Measurements from ENCODE around the gene PRKAG2.

Gene PRKAG2

DNA sequence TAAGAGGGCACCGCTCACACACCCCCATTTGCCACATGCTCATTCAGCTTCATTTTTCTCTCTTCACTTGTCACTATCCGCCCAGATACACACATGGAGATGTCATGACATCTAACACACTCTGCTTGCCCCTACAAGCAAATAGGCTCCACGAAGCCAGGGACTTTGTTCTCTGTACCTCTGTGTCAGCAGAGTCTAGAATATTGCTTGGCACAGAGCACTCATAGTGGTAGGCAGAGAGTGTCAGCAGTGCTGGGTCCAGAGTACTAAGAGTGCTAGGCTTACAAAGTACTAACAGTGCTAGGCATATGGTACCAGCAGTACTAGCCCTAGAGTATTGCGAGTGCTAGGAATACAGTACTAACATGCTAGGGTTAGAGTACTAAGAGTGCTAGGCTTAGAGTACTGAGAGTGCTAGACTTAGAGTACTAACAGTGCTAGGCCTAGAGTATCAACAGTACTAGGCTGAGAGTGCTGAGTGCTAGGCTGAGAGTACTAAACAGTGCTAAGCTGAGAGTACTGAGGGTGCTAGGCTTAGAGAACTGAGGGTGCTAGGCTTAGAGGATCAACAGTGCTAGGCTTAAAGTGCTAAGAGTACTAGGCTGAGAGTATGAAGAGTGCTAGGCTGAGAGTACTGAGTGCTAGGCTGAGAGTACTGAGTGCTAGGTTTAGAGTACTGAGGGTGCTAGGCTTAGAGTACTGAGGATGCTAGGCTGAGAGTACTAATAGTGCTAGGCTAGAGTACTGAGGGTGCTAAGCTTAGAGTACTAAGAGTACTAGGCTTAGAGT lies 166.1 kb downstream of the PRKAG2 start:
- no peak for DNase-seq (ENCODE audit: low read depth)

DNA sequence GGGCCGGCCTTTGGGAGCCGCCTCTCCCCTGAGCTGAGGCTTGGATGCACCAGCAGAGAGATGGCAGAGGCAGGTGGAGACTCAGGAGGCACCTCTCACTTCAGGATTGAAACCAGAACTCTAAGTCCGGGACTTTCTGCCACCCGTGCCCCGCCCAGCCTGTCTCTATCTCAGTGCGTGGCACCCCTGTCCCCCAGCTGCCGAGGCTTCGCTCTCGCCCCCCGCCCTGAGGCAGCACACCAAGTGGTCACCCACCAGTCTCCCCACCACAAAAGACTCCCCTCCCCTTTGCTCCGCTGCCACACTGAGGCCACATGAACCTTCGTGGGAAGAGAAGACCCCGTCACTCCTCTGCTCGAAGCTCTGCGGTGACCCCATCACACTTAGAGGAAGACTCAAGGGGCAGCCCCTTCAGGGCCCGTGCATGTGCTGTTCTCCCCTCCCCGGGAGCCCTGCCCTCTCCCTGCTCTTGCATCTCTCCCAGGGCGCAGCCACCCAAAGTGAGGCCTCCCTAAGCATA lies 166.7 kb downstream of the PRKAG2 start:
- DNase-seq (ENCODE audit: low read depth): no peak

DNA sequence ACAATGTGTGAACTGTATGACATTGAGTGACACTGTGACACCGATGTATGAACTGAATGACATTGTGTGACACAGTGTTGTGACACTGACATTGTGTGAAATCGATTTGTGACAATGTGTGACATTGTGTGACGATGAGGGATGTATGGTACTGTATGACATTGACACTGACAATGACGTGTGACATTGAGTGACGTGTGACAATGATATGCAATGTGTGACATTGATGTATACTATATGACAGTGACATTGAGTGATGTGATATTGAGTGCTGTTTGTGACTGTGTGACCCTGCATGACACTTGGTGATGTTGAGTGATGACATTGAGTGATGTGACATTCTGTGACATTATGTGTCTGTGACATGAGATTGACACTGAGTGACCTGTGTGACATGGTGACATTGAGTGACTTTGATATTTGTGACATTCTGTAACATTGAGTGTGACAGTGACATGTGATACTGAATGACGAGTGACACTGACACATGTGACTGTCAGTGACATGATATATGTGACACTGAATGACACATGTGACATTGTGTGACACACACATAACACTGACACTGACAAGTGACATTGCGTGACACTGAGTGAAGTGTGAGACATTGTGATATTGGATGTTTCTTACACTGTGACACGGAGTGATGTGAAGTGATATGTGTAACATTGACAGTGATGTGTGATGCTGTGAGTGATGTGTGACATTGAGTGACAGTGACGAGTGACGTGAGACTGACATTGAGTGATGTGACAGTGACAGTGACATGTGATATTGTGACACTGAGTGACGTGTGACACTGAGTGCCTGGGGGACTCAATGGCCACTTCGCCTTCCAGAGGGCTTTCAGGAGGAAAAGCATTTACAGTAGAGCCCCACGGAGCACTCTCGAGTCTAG lies 167.5 kb downstream of the PRKAG2 start:
- no peak for DNase-seq (ENCODE audit: low read depth)

DNA sequence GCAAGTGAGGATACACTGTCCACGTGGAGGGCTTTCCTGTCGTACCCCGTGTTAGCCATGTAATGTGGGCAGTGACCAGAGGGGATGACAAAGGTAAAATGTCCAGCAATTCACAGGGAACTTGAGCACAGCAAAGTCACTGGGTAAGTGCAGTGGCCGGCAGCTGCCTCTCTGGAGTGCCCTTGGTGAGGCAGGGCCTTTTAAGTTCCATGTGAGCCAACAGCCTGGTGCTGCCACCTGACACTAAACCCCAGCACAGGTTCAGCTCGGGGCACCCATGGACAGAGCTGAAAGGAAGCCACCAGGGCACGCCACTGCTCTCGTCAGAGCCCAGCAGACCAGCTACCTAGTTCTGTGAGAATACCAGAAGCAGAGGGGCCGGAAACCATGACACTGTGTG lies 168.3 kb downstream of the PRKAG2 start:
- DNase-seq (ENCODE audit: low read depth): no peak

DNA sequence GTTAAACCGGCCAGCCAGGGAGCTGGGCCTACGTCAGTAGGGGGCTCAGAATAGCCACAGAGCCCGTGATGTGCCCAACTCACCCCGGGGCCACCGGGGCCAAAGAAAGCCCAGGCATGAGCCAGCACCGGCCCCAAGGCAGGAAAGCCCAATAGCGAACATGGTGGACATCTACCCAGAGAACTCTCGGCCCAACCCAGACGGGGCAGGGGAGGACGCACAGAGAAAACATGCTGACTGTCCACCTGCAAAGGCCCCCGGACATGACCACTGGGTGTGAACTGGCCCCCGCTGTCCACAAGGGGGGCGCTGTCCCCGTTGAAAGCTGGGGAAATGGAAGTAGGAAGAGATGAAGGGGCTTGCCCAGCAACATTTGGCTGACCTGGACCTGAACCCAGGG lies 169.2 kb downstream of the PRKAG2 start:
- DNase-seq (ENCODE audit: low read depth): no peak

DNA sequence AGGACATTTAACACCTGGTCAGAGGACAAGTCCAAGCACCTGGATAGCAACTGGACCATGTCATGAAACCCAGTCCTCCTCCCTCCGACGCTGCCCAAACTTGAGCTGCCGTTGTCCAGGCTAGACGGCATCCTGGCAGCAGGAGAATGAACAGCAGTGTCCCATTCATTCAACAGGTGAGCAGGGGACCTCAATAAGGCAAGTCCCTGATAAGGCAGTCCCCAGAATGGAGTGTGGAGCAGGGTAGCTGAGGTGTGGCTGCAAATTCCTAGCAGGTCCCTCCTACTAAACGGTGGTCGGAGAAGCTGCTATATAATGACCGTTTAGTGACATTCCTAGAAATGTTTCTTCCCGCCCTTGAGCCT lies 169.8 kb downstream of the PRKAG2 start:
- DNase-seq (ENCODE audit: low read depth): no peak

DNA sequence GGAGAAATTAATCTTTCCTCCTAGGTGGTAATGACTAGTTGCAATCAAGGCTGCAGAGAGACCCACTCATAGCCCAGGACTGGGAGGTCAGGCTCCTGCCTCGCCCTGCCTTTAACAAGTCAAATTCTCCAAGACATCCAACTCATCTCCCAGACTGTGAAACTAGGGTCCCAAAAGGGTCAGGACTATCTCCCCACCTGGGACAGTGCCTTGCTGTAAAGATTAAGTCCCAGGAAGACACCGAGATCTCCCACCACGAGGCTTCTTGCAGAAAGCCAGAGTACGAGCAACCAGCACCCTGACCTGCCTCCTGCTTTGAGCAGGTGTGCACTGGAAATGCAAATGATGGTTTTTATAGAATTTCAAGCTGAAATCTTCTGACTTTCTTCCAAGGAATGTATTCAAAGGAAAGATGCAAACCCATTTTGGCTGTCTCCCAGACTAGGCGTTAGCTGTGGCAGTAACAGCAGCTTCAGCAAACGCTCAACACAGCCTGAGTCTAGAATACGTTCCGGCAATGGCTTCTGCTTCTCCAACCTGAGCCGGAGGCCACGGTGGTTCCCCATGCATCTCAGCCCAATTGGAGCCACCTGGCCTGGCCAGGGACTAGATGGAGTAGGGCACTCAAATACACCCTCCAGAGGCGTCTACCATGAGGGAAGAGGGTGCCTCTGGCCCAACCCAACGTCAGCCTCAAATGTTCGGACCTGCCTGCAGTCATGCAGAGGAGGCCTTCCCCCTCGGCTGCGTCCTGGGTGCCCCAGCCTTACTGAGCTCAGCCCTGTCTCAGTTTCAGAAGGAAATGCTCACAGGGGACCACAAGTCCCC lies 170.4 kb downstream of the PRKAG2 start:
- DNase-seq (ENCODE audit: low read depth): no peak

DNA sequence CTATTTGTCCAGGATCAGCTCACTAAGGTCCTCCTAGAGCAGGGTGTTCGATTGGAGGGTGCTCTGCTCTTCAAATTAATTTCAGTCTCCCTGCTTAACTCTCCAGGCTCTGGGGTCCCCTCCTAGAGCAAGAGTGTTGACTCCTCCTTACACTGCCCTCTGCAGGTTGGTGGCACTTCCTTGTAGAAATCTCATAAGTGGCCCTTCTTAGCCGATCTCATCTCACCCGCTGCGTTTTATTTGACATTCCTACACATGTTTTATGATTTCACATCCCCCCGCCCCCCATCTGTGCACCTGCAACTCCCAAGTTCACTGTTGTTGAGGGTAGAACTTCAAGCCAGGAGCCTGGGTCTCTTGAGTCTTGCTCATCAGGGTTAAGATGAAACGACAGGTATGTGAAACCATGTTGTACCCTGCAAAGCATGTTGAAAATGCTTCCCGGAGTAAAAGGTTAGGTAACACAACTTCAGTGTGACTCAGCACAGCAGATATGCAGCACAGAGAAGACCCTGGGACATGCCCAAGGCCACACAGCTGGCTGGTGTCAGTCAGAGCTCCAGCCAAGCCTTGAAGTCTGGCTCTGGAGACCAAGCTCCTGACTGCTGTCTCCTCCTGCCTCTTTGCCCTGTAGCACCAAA lies 171.2 kb downstream of the PRKAG2 start:
- peak; percentile 78 for DNase-seq (ENCODE audit: low read depth)

DNA sequence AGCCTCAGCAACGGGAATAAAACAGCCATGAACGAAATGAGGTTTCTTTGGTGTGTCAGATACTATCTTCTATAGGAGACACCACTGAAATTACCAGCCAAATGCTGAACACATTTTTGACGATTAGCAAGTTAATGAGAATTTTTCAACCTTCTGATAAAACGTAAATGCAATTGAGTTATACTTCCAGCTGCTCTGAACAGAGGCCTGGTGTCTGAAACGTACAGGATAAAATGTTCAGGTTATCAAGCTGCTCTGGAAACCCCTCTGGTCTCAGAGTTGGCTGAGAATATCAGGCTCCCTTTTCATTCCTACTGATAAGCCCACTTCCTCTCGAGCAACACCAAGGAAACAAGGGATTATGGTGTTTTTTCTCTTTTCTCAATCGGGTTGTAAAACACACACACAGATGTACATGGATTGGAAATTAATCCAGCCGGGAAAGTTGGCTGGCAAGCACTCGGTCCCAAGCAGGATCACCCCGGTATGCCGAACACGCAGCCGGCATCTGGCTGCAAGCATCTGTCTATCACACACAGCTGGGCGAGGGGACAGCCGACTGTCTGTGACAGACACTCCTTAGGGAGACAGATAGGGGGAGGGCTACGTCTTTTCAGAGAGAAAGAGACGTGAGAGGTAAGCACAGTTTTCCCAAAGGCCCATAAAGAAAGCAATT lies 171.8 kb downstream of the PRKAG2 start:
- no peak for DNase-seq (ENCODE audit: low read depth)

DNA sequence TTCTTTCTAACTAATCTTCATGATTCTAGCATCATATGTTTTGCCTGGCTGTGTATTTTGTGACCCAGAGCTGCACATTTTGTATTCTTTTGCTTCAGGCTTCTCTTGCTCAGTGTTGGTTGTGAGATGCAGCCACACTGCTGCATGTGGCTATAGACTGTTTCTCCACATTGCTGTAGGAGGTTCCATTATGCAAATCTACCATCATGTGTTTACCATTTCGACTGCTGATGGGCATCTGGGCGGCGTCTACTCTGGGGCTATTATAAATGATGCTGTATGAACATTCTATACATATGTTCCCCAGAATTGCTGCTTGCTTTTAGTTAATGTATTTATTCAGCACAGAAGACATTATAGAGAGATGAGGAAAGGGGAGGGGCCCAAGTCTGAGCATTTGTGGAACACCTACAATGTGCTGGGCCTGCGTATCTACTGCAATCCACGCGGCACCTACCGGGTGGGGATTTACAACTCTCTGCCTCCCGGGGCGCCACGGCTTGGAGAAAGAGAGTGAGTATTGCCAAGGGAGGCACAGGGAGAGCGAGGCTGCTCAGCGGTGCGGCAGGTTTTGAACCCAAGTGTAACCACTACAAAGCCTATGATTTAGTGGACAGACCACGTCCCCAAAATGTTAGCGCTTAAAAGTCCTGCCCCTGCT lies 172.5 kb downstream of the PRKAG2 start:
- DNase-seq (ENCODE audit: low read depth): no peak

DNA sequence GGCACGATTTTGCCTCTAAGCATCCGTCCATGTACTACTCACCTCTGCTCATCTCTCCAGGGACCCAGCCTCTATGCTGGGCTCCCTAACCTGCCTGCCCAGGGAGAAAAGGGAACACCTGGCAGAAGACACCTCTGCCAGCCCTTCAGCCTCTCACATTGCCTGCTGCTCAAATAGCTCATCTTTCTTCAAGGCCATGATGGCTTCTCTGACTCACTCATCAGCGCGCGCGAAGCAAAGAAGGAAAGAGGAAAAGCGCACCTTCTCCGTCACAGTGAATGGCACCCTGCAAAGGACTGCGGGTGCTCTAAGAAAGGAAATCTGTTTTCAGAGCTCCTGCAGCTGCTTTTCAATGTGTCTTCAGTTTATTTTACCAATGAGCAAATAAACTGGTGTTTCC lies 174.0 kb downstream of the PRKAG2 start:
- DNase-seq (ENCODE audit: low read depth): no peak

DNA sequence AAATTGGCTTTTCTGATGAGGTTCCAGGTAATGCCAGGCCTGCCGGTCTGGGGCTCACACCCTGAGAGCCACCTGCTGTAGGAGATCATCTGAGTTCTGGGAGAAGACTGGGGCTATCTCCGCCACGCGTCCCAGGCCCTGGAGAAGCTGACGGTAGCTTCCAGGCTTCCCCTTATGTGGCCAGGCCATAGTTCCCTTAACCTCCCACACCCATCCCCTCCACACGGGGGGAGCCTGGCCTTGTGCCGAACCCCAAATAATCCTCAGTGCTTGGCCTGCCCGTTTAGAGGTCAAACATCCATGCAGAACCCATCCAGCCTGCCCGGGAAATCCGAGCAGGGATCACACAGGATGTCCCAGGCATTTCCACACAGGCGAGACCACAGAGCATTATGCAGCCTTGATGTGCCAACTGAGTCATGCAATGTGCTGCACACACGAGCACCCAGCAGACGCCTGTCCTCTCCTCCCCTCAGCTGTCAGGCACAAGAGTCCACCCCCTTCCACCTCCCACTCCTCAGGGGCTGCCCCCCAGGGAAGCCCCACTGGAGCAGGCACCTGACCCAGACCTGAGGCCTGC lies 176.2 kb downstream of the PRKAG2 start:
- peak; percentile 88 for DNase-seq (ENCODE audit: low read depth)

DNA sequence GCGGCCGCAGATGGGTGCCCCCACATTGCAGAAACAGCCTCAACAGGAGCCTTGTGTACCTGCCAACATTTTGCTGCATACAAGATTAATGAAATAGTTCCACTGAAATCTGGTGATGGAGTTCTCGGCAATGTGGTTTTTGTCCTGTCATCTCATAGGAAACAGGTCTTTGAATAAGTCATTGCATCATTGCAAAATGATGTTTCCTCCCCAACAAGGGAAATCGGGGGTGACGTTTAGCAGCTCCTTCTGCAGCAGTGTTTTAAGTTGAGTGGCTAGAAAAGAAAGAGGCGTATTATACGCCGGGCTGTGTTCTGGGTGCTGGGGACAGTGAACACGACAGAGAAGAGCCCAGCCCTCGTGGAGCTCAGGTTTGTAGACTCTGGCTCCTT lies 177.0 kb downstream of the PRKAG2 start:
- DNase-seq (ENCODE audit: low read depth): peak; percentile 94

DNA sequence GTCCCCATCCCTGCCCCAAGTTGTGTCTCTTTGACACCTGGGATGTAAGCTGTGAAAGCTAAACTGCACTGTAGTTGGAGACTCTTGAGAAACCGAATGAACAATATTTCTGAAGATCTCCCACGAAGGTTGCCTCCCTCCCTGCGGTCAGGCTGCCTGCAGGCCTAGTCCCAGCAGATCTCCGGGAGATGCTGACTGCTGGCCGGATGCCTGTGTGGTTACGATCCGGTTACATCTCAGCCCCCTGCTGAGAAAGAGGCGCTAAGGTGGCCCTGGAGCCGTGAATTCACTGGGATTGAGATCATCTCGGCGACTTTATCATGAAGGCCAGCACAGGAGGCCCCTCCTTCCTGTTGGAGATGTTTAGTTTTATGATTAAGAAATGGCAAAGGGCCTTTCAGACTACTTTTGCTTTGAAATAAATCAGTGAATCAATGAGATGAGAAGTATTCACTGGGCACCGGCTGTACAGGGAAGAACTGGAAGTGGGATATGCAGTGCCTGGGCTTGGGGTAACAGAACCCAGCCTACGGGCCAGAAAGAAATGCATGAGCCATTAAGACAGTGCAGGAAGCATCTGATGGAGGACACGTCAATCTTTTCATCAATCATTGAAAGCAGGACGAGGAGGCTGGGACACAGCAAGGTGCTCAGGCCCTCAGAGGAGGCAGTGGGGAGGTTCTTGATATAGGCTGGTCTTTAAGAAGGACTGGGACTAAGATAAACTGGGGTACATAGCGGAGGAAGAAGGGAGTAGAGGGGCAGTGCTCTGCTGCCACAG lies 177.6 kb downstream of the PRKAG2 start:
- peak; percentile 100 for DNase-seq (ENCODE audit: low read depth)

DNA sequence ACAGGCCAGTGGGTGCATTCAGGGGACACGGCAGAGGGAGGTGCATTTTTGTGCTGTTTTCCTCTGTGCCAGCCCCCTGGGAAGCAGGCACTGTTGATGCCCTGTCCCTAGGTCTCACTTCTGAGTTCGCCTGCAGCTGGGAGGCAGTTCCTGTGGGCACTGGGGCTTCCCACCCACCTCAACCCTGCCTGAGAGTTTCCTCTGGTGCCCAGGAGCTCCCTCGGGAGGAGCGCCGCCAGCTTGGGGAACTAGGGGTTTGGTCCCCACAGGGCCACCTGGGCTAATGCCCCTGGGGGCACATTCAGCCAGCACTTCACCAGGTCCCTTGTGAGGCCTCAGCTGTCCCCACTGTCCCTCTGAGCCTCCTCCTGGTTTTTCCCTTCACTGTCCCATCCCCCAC lies 179.0 kb downstream of the PRKAG2 start:
- no peak for DNase-seq (ENCODE audit: low read depth)

DNA sequence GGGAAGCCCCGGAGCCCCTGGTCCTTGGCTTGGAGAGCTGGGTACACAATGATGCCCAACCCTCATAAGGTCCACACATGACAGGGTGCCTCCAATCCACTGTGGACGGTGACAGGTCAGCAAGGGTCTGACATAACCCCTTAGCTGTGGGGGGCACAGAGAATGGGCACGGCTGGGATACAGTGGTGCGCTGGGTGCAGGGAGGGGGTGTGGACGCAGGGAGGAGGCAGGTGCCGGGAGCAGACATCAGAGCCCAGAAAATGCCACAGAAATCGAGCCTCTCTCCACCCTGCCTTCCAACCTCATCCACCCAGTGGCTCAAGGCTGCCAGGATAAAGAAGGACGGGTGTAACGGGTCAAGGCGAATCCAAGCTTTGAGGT lies 179.4 kb downstream of the PRKAG2 start:
- DNase-seq (ENCODE audit: low read depth): no peak

DNA sequence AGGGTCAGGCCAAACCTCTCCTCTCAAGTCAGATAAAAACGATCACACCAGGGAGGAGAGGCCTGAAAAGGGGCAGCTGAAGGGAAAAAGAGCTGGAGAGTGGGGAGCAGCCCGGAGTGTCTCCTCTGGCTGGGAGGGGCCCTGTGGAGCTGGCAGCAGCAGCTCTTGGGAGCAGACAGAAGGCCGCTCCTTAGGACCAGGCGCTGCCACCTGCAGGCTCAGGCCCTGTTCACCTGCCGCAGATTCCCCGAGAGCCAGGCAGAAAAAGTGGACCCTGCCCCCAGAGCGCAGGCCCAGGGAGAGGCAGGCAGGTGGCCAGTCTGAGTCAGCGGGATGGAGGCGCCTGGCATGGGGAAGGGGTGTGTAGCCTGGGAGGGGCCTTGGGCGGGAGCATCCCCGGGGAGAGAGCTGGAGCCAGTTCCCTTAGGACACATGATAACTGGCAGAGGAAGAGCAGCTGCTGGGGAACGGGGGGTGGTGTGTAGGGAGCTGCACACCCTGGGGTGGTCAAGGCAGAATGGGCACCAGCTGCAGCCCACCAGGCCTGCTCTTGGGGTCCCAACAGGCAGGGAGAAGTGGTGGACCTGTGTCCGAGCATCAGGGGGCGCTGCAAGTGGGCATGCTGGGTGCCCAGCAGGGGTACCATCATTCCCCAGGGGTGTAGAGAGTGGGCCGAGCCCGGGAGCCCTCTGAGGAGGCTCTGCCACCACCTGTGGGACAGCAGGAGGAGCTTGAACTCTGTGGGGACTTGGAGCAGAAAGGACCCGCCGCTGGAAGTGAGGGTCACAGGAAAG lies 180.0 kb downstream of the PRKAG2 start:
- no peak for DNase-seq (ENCODE audit: low read depth)

DNA sequence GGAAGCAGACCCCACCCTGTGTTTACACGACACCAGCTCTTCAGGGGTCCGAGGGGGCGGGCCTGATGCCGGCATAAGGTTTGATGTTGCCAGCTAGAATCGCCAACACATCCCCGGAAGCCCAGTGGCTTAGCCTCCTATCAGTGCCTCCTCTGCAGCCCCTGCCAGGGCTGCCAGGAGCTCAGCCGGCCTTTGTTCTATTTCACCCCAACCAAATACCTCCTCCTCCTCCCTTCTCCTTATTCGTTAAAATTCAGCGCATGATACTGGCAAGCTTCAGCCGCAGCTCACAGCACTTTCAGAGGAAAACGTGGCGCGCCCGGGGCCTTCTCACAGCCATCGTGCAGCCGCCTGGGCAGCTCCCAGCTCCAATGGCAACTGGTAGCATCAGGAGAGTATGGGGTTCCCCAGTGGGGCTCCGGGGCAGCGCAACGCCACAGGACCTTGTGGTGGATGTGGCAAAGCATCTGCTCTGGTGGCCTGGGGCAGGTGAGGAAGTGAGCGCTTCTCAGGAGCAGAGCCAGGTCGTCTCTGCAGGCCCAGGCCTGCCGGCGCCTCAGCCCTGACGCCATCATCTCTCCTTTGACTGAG lies 180.9 kb downstream of the PRKAG2 start:
- DNase-seq (ENCODE audit: low read depth): no peak

Measured in iris pigment epithelial cell (primary cell).